Measurements from ENCODE around the gene NACAD.

- TF ChIP-seq CBX2 (IDR thresholded peaks at IDR 0.05; ENCODE audit: borderline replicate concordance, low read depth): no peak
- TF ChIP-seq CEBPB (IDR thresholded peaks at IDR 0.05): no peak
- no peak for TF ChIP-seq ESRRA (IDR thresholded peaks at IDR 0.05; ENCODE audit: borderline replicate concordance, low read length)
- no peak for TF ChIP-seq SREBF2 (IDR thresholded peaks at IDR 0.05)
- no peak for TF ChIP-seq POLR2A (IDR thresholded peaks at IDR 0.05; ENCODE audit: low read length)
- TF ChIP-seq JUNB (IDR thresholded peaks at IDR 0.05): no peak
- no peak for TF ChIP-seq CTCF (IDR thresholded peaks at IDR 0.05)
- no peak for TF ChIP-seq TFCP2L1 (CRISPR knock-in tag; IDR thresholded peaks at IDR 0.05)
- no peak for TF ChIP-seq BHLHE40 (IDR thresholded peaks at IDR 0.05; ENCODE audit: low read depth, low read length)
Measured at GRCh38 chr7:45066409-45066808, 22.4 kb downstream of the NACAD start.
